ENCODE data around the gene TH.

GRCh38 chr11:2209900-2210321 lies 38.3 kb upstream of the TH start:
- TF ChIP-seq CTCF (conservative IDR thresholded peaks at IDR 0.05; ENCODE audit: low read depth in 2 of 2) (no peak), CREB1 (CRISPR knock-in tag; IDR thresholded peaks at IDR 0.05; ENCODE audit: low read depth) (no peak), EZH2 (IDR thresholded peaks at IDR 0.05; ENCODE audit: low read depth, unreplicated experiment) (no peak), POLR2AphosphoS5 (IDR thresholded peaks at IDR 0.05; ENCODE audit: low read depth) (no peak), EZH2phosphoT487 (IDR thresholded peaks at IDR 0.05; ENCODE audit: unreplicated experiment) (no peak)
- TF ChIP-seq, protein P1, sequence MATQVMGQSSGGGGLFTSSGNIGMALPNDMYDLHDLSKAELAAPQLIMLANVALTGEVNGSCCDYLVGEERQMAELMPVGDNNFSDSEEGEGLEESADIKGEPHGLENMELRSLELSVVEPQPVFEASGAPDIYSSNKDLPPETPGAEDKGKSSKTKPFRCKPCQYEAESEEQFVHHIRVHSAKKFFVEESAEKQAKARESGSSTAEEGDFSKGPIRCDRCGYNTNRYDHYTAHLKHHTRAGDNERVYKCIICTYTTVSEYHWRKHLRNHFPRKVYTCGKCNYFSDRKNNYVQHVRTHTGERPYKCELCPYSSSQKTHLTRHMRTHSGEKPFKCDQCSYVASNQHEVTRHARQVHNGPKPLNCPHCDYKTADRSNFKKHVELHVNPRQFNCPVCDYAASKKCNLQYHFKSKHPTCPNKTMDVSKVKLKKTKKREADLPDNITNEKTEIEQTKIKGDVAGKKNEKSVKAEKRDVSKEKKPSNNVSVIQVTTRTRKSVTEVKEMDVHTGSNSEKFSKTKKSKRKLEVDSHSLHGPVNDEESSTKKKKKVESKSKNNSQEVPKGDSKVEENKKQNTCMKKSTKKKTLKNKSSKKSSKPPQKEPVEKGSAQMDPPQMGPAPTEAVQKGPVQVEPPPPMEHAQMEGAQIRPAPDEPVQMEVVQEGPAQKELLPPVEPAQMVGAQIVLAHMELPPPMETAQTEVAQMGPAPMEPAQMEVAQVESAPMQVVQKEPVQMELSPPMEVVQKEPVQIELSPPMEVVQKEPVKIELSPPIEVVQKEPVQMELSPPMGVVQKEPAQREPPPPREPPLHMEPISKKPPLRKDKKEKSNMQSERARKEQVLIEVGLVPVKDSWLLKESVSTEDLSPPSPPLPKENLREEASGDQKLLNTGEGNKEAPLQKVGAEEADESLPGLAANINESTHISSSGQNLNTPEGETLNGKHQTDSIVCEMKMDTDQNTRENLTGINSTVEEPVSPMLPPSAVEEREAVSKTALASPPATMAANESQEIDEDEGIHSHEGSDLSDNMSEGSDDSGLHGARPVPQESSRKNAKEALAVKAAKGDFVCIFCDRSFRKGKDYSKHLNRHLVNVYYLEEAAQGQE (IDR thresholded peaks at IDR 0.05; ENCODE audit: unreplicated experiment) = no peak

Measured in GM23338 (cell line).